NCI-H1930 (cell line): ENCODE measurements around the gene KMT2D.

ENCODE experiments used
- DNase-seq, 2 experiments: peaks; one replicate each; lab custom pipeline; 2025; lab: John Stamatoyannopoulos, UW

Gene KMT2D

DNA sequence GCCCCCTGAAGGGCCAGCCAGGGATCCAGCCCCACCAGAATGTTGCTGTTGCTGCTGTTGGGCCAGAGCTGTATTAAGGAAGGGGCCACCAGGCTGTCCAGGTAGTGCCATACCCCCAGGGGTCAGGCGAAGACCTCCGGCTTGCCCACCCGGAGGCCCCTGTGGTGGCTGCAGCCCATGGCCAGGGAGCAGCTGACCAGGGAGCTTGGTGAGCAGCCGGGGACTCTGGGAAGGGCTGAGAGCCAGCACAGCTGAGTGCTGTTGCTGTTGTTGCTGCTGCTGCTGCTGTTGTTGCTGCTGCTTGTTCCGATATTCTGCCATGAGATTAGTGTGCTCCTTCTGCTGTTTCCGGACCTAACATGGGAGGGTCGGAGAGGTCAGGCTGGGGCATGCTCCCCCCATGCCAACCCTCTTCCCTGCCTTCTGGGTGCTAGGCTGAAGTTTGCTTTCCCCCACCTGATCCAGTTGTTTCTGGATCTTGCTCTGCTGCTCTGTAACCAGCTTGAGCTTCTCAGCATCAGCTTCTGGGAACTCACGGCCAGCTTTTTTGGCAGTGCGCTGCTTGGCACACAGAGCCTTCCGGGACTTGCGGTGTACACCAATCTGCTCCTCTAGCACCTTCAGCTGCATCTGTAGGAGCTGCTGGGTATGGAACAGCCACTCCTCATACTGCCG is 26.8 kb downstream of the KMT2D start:
- no peak for DNase-seq

GRCh38 chr12:49032679-49033447 is 27.7 kb downstream of the KMT2D start:
- DNase-seq, result no peak

- no peak for DNase-seq
Measured at GRCh38 chr12:49032276-49032675, 28.3 kb downstream of the KMT2D start.

DNA sequence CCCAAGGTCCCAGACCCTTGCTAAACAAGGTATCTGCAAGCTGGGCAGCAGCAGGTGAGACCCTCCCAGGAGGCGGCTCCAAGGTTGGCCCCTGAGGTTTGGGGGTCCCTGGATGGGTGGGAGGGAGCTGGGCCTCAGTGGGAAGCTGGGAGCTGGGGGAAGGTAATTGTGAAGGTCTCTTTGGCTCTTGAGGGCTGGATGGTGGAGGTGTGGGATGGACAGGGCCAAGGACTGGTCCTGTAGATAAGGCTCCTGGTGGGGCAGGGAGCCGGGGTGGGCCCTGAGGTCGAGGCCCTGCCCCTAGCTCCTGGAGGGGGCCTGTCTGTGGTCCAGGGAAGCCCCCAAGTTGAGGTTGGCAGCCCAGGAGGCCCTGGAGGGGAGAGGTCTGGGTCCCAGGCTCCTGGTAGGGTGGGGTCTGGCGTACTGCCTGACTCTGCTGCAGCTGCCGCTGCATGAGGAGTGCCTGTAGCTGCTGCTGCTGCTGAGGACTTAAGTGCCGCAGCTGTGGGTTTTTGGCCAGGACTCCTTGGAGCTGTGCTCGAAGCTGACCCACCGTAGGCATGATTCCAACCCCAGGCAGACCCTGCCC is 28.9 kb downstream of the KMT2D start:
- DNase-seq, result no peak

- no peak for DNase-seq
Measured at GRCh38 chr12:49030714-49031572, 29.7 kb downstream of the KMT2D start.

DNA sequence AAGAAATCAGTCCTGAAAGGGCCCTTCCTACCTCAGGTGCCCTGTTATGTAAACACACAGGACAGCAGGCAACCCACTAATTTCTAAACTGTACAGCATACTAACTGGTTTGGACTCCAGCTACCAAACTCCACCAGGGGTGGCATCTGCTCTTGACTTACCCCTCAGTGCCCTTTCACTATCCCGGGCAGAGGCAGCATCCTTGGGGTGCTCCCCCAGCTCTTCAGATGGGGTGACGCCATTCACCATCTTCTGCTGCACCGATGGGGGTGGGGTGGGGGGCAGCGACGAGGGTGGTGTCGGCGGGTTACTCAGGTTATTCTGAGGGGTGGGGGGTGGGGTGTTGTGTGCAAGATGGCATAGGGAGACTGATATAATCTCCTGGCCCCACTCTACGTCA is 30.5 kb downstream of the KMT2D start:
- no peak for DNase-seq

GRCh38 chr12:49028666-49029275 is 31.8 kb downstream of the KMT2D start:
- DNase-seq, result no peak

DNA sequence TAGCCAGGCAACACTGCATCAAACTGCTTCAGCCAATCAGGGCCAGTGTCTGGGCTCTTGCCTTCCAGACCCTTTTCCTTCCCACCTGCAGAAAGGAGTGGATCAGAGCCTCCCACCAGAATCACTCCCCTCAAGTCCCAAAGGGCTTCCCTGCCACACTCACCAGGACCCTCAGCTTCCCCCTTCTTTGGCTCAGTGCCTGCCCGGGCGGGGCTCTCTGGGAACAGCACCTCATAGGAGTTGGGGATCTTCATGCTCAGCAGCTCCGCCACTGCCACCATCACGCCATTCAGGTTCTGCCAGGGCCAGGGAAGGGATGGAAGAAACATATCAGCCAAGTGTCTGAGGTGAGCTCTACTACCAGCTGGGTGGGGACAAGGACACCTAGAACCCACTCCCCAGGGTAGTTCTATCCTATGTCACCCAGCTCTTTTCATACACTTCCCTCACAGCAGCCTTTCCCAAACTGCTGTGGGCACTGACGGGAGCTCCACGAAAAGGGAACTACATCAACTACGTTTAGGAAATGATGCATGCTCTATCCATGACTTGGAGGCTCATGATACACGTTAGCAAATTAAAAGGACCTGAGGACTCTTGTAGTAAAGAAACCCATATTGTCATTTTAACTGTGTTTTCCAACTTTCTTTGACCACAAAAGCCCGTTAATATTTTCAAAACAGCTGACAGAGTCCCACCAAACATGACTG is 32.6 kb downstream of the KMT2D start:
- no peak for DNase-seq

- DNase-seq, result no peak
Measured at GRCh38 chr12:49026678-49027480, 33.7 kb downstream of the KMT2D start.

- DNase-seq, result no peak
Measured at GRCh38 chr12:49026101-49026500, 34.5 kb downstream of the KMT2D start.

DNA sequence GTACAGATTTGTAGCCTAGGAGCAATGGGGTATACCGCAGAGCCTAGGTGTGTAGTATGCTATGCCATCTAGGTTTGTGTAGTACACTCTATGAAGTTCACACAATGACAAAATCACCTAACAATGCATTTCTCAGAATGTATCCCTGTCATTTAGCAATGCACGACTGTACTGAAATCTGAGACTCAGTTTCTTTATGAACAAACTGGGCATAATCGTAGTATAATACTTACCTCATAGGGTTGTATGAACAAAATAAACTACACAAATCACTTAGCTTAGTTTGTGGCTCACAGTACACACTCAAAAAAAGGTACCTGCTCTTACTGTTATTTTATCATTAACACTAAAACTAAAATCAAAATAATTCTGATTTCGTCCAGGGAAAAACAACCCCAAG is 35.1 kb downstream of the KMT2D start:
- DNase-seq, result no peak

- DNase-seq, result no peak
Measured at GRCh38 chr12:49024543-49024942, 36.1 kb downstream of the KMT2D start.

DNA sequence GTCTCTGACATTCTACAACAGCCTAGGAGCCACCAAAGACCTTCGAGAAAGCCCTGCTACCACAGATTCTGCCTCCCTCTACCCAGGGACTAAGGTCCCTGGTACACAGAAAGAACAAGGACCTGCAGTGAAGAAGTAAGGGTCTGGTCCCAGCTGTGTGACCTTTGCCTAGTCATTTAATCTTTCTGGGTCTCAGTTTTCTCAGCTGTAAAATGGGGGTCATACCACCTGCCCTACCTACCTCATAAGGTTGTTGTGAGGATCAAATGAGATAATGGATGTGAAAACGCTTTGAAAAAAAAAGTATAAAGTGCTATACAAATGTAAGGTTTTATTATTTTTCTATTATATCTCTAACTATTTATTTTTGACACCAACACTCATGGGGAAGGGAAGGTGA is 36.8 kb downstream of the KMT2D start:
- DNase-seq, result no peak

DNA sequence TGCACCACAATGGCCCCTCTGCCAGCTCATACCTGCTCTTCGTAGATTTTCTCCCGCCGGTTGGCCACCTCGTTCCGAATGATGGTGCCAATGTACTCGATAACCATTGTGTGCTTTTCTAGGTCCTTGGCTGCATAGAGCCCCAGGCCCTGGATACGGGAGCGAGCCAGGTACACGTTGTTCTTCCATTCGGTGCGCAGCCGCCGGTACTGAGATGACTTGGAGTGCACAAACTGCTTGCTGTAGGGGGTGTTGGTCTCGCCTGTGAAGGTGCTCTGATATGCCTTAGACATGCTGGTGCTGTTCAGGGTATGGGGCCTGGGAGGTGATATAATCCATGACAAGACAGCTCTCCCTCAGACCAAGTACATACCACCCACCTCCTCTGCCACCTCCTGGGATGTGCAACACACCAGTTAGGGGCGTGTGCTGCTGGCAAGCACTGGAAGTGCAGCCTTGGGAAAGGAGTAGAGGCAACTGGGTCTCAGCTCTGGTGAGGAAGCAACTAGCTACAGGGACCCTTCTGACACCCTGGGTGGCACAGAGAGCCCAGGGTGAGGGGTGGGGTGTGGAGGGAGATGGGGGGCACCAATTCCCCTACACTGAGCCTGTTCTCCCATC is 37.9 kb downstream of the KMT2D start:
- no peak for DNase-seq

DNA sequence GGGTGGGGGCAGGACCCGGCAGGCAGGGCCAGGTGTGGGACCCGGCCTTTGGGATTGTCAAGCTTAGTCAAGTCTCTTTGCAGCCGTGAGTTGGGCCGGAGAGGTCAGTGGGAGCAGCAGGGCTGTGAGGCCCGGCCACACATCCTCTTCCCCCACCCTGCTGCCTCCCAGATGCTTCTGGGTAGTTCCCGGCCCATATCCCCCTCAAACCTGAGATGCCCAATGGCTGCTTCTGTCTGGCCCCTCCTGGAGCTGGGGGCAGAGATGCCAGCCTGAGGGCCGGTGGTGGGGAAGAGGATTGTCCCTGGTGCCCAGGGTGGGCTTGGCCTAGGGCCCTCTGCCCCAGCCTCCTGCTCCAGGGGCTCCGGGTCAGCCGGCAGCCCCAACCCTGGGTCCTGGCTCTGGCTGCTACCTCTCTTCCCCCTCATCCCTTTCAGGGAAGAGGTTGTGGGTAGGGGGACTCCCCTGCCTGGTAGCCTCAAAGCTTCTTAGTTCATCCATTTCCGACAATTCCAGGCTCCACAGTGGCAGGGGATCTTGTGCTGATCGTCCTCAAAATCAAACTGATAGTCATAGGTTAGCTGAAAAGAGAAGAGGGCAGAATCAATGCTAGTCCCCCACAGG is 39.2 kb downstream of the KMT2D start:
- no peak for DNase-seq

- DNase-seq, result no peak
Measured at GRCh38 chr12:49020441-49020840, 40.2 kb downstream of the KMT2D start.

GRCh38 chr12:49019443-49020324 is 40.9 kb downstream of the KMT2D start:
- peak in 1 of 2 experiments; percentile 14 for DNase-seq

DNA sequence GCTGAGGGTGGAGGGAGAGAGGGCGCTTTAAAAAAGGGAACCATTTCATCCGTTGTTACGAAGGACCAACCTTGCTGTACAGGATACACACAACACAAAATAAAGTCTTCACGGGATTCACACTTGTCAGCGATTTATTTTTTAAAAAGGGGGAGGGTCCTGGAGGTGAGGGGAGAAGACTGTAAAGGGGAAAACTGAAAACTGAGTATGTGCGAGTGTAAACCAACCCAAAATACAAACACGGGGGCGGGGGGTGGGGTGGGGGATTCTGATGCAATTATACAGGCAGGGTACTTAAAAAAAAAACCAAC is 41.5 kb downstream of the KMT2D start:
- no peak for DNase-seq
